Measurements from ENCODE around the gene ITIH2. TPM values are rescaled to one million over a fixed set of nuclear protein-coding genes. Genes with fewer than 3 reads are reported as not detected.

The ITIH2 gene
- total RNA-seq = not detected in 2 replicates

DNA sequence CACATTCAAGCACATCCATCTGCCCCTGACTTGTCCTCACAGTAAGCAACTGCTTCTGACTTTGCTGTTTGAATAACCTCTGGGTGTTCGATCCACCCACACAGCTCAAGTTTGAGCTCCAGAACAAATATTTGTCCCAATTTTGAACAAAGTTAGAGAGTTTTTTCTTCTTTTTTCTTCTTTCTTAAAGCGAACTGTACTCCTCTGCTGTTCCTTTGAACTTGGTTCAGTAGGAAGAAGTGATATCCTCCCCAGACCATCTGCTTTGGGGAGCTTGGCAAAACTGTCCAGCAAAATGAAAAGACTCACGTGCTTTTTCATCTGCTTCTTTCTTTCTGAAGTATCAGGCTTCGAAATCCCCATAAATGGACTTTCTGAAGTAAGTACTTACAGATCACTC is at the start of gene ITIH2:
Gene ITIH2, plus strand, starts transcription at position 177 of the 400 bp plus-strand sequence. Its CDS starts 119 bp downstream, at position 296.

DNA sequence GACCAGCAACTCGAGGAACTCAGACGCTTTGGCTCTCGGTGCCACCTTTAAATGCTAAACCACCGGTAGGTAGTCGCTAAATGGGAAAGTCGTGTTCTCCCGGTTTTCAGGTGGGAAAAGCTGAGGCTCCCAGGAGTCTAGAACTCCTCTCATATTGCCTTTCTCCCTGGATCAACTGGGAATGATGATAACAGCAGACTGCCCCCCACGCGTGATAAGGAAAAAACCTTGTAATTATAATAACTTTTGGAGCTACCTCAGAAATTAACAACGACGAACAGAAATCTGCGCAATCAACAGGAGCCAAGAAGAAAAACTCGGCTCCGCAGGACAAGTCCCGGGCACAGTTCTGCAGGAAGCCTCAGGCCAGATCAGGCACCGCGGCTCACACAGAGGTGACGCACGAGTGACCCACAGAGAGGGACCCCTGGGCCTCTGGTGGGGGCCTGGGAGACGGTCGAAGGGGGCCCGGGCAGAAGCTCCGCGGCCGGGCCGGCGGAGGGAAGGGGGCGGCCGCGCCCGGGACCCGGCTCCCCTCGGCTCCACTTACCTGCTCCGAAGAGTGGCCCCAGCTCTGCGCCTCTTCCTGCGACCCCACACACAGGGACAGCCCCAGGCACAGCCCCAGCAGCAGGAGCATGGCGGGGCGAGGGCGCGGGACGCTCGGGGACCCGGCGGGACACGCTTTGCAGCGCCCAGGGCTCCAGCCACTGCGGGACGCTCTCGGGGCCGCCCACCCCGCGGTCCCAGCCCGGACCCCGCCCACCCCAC is 36.7 kb upstream of the ITIH2 start, which contains the start of gene ITIH5:
Gene ITIH5, minus strand, starts transcription at position 714 of the 771 bp plus-strand sequence. Its CDS starts 74 bp downstream, at position 640.

GRCh38 chr10:7787857-7788638 is 84.9 kb downstream of the ITIH2 start, which contains the start of the genes ATP5F1C and KIN:
TSS of gene ATP5F1C (plus strand) at chr10:7788177. CDS start at chr10:7788208, 31 bp downstream.
TSS of gene KIN (minus strand) at chr10:7787993. CDS start at chr10:7787933, 60 bp downstream.

Other genes starting within 250 kb of the ITIH2 start
- under 0.01 and 2.8 TPM in 2 replicates for gene ITIH5, start 36.4 kb upstream of the ITIH2 start, total RNA-seq
- 5.5 and 6.7 TPM in 2 replicates for gene KIN, start 84.7 kb downstream of the ITIH2 start, total RNA-seq
- gene ATP5F1C, start 84.9 kb downstream of the ITIH2 start, total RNA-seq = 193 and 309 TPM in 2 replicates
- gene TAF3, start 115.2 kb downstream of the ITIH2 start, total RNA-seq = 2.3 and 2.5 TPM in 2 replicates